Left renal cortex interstitium (tissue), 4 donors: ENCODE data around the gene ITCH. TPM values are rescaled to one million over a fixed set of nuclear protein-coding genes. Genes with fewer than 3 reads are reported as not detected.

Experiments
- DNase-seq, 4 donors: peaks; one replicate each; pipeline ENCODE4 v3.0.0-alpha.2; 2013; ENCODE audit warnings: low read depth in 4 of 4, low spot score in 2 of 4, missing footprints in 1 of 4
- polyA plus RNA-seq, 4 donors: library from polyadenylated mRNA; unstranded; fragments of 120-200 nt; gene quantifications; one replicate each; pipeline ENCODE4 v1.2.1, GENCODE V29; 2013; ENCODE audit not compliant: insufficient read length in 4 of 4

The ITCH gene
- polyA plus RNA-seq, 4 donors: 38.9 to 50.7 (median 46.2) TPM

DNA sequence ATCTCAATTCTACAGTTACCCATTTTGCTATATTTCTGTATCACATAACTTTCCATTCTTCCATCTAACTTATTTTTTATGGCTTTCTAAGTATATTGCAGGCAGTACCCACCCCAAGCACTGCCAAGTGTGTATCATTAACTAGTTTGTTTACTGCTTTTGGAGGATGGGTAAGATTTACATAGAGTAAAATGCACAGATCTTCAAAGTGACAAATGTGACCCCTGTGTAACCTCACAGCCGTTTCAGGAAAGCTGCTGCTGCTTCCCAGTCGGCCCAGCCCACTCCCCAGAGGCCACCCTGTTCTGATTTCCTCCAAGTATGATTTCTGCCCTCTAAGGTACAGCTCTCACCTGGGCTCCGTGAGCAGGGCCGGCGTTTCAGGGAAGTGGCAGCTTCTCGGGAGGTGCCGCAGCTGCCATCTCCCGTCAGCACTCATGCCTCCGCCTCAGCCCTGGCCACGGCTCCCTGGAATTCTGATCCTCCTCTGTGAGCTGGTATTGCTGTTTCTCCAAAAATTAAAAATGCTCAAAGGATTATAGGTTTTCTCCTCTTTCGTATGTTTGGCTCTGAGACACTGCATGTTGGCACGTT is 180.5 kb downstream of the ITCH start:
- no peak for DNase-seq

DNA sequence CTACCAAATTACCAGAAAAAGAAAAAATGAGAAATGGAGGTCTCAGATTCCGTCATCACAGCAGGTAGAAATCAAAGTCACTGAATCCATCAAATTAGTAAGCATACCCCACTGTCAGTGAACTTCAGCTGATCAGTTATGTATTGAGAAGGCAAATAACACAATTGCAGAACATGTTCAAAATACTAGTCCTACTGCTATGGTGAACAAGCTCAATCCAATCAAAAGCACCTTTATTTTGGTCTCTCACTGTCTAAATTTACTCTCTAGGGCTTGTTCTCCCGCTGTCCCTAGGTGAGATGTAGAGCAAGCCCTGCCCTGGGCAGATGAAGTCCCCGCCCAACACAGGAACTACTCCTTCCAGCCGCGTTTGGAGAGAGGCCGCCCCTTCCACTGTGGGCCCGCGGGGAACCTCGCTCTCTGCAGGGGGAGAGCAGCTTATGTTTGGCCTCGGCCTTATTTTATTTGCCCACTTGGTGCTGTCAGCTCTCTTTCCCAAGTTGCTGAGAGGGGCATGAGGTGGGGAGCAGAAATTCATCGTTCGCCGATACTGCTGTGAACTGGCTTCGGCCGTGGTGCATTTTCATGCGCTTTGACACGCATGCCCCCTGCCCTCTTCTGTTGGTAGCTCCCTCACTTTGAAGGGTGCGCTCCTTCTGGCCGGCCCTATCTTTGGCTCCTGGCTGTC is 181.2 kb downstream of the ITCH start:
- DNase-seq: no peak

DNA sequence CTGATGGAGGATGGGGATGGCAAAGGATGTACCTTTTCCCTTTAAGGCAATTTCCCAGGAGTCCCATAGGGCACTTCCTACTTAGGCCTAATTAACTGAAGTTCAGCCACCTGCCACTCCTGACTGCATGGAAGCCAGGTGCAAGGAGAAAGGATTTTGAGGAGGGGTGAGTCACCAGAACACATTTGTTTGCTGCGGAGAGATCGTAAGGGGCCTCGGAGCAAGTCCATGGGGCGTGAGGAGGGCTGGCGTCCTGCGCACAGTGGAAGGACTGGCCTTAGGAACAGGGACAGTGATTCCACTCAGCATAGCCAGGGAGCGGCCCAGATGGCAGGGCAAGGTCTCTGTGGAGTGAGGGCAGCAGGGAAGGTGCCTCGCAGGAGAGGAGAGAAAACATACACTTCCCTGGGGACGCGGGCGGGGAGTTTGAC is 183.7 kb downstream of the ITCH start:
- DNase-seq: no peak

DNA sequence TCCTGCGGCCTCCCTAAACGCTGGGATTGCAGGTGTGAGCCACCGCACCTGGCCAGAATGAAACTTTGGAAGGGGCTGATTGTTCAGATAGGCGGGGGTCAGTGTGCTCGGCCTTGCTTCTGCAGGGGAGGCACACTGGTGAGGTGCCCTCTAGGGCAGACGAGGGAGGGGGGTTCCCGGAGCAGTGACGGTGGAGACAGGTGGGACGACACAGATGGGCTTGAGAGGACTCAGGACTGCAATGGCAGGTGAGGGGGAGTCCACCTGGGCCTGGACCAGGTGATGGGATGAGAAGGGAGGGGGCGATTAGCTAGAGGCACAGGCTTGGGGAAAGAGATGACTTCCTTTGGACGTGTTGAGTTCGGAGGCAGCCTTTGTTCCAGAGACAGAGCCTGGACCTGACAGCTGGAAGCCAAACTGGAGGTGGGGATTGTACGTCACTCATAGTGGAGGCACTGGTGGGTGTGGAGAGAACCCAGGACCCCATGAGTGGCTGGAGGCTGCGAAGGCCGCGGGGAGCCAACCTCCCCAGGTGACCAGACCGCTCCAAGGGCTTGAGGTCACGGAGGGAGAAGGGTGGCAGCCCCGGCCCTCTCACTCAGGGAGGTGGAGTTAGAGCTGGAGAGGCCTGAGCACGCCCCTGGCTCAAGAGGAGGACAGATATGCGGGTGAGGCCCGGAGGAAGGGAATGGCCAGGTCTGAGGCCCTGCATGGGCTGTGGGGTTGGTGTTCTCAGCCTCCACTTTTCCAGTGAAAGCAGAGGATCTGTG is 185.0 kb downstream of the ITCH start:
- no peak for DNase-seq

DNA sequence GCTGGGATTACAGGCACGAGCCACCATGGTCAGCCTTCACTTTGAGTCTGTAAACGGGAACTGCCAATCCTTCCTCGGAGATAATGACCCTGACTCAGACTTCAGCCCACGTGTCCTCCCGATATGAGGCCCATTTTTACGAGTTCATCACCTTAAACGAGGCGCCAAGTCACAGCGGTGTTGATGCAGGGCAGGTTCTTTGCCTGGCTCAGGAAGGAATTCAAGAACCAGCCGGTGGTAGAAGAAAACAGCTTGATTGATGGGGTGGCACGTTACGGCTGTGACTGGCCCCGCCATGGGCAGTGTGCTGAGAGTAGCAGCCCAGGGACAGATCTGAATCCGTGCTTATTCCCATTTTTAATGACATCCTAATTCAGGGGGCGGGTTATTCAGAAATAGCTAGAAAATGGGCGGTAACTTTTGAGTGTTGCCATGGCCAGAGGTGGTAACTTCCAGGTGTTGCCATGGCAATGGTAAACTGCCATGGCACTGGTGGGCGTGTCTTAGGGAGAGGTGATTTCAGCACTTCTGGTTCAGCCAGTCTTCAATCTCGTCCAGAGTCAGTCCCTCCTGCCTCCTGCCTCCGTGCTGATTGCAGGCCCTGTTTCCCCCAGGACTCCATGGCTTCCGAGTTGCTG is 186.3 kb downstream of the ITCH start:
- DNase-seq: peak in 1 of 4 donors; percentile 53

DNA sequence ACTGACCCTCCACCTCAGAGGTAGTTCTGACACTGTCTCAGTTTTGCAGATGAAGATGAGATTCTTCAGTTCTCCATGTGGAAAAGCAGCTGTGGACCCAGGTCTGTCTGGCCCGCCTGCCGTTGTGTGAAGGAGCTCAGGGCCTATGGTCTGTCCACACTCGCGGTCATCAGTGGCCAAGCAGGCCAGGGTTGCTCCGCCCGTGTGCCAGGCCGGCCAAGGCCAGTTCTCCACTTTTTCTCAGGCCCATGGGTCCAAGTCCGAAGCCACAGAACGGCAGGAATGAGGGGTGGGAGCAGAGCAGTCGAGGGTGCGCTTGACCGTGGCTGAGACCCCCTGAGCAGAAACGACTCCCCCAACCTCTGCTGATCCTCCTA is 186.8 kb downstream of the ITCH start:
- no peak for DNase-seq

DNA sequence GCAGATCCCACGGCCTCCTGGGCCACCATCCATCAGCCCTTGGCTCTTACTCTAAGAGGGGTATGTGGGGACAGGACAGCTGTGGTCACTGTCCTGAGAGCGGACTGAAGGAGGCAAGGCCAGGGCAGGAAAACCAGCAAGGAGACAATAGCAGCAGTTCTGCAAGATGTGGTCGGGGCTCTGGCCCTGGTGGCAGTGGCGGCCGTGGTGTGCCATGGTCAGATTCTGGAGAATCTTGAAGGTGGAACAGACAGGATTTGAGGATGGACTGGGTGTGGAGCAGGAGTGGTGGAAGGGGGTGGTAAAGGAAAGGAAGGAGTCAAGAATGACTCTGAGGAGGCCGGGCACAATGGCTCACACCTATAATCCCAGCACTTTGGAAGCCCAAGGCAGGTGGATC is 189.5 kb downstream of the ITCH start:
- DNase-seq: no peak

DNA sequence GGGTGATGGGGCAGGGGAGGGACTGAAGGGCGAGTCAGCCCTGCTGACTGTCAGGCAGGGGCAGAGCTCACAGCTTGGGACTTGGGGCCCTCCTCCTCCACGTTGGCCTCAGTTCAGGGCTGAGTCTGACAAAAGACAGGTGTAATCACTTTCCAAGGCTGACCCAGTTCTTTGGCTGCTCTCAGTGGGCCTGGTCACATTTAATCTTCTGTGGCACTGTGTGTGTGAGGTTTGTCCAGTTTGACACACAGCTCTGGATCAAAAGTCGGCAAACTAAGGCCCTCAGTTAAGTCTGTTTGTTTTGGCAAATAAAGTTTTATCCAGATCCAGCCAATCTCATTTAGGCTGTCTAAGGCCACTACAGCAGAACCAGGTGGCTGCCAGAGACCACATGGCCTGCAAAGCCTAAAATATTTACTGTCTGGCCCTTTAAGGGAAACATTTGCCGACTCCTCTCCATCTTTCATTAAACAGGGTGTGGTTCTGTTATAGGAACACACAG is 190.3 kb downstream of the ITCH start:
- no peak for DNase-seq

DNA sequence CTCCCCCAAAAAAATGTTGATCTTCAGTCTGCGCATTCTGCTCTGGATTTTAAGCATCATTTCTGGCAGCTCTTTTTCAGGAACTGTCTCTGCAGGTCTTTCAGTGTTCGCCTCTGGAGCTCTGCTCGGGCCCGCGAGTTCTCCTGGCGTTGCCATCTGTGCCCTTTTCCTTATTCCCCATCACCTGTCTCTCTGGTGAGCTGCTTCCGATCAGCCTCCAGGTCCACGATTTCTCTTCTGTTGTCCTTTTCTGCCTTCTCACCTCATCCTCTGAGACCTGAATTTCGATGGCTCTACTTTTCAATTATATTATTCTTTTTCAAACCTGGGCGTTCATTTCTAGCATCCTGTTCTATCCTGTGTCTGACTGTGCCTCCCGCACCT is 194.9 kb downstream of the ITCH start:
- DNase-seq: no peak

DNA sequence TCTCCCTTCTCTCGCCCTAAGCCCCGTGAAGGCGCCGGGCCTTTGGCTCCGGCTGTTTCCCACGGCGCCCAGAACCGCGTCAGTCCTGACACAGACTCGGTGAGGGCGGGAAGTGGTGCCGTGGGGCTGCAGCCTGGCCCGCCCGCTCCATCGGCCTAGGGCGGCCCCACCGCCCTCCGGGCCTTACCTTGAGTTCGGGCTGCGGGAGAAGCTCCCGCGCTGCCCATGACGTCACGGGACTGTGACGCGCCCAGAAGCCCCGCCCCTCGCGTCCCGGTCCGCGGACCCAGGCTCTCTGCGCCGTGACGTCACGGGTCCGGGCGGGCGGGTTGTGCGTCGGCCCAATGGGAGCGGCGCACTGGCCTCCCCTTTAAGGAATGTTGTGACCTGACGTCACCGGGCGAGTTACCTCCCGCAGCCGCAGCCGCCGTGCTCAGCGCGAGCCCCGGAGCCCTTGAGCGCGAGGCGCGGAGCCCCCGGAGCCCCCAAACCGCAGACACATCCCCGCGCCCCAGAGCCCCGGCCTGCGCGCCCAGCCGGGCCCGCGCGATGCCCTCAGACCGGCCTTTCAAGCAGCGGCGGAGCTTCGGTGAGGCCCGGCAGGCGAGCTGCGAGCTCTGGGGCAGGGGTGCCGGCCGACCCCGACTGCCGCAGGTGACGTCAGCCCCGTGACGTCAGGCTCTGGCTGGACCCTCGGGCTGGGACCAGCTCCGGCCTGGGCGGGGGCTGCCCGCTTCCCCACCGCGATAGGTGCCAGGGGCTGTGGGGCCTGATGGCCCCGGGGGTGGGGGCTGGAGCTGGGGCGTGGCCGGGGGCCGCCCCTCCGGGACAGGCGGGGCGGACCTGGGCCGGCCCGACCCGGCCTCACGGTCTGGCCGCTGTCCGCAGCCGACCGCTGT is 195.5 kb downstream of the ITCH start, which contains the start of gene MAP1LC3A:
Gene MAP1LC3A, plus strand, starts transcription at position 399 of the 899 bp plus-strand sequence. Its CDS starts 151 bp downstream, at position 550.
- DNase-seq: peak in 3 of 4 donors; percentile 75 to 84 (median 78)

DNA sequence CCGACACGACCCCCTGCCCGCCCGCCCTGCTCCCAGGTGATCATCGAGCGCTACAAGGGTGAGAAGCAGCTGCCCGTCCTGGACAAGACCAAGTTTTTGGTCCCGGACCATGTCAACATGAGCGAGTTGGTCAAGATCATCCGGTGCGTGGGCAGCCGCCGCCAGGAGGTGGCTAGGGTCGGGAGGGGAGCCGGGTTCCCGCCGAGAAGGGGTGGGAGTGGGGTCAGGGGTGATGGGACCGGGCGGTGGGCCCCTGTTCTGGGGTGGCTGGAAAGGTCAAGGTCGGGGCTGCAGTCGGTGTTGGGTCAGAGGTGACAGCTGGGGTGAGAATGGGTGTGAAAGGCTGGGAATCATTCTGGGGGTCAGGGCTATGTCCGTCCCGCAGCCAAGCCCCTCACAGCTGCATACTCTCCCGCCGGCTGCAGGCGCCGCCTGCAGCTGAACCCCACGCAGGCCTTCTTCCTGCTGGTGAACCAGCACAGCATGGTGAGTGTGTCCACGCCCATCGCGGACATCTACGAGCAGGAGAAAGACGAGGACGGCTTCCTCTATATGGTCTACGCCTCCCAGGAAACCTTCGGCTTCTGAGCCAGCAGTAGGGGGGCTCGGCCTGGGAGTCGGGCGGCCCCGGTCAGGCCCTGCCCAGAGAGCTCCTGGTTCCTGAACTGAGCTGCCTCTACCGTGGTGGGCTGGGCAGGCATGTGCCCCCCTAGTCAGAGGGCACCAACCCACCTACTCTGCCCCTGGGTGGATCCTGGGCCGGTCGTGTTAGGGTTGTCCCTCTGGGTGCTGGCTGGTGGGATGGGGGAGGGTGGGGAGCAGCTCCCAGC is 196.5 kb downstream of the ITCH start:
- DNase-seq: no peak

DNA sequence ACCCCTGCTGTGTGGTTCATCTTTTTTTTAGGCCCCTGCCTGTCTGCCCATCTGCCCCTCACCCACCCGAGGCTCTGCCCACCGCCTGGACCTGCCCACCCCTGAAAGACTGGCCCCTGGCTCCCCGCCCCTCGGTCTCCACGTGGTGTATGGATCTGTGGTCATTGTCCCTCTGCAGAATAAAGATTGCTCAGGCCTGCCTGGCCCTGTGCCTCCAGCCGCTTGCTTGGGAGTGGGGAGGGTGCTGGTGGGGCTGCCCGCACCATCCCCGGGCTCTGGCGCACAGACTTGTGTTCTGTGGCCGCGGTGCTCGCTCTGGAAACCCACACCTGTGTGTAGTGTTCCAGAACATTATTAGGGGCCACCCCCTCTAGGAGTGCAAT is 197.1 kb downstream of the ITCH start:
- no peak for DNase-seq

DNA sequence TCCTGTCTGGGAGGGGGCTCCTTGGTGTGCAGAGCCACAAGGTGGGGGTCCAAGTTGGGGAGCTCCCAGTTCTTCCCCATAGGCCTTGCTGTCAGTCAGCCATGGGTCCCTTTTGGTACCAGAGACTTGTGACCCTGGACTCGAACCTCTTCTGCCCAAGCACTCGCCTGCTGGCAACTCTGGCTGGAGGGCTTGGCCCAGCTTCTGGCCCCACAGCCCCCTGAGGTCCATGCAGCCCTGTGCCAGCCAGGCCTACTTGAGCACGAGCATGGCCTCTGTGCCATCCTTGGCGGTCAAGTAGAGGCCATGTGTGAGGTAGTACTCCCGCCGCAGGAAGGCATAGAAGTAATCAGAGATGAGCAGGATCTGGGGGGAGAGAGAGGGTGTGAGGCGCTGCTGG is 197.5 kb downstream of the ITCH start:
- no peak for DNase-seq

Other genes starting within 250 kb of the ITCH start
- under 1 TPM in 3 of 4 donors, not detected in 1; 0.30 to 0.58 (median 0.34) TPM for gene ASIP, start 121.8 kb upstream of the ITCH start, polyA plus RNA-seq
- 100 to 1,000 TPM; 183 to 195 (median 186) TPM for gene AHCY, start 59.9 kb upstream of the ITCH start, polyA plus RNA-seq
- 100 to 1,000 TPM; 184 to 213 (median 198) TPM for gene DYNLRB1, start 153.1 kb downstream of the ITCH start, polyA plus RNA-seq
- 10 to 100 TPM; 20.0 to 40.9 (median 31.5) TPM for gene MAP1LC3A, start 195.4 kb downstream of the ITCH start, polyA plus RNA-seq